ENCODE measurements around the gene CHD8. TPM values are rescaled to one million over a fixed set of nuclear protein-coding genes. Genes with fewer than 3 reads are reported as not detected.
"Not testable (repeated sequence)": the region's sequence is repeated elsewhere in the genome, so short reads cannot be mapped to it uniquely, and the experiment has no call there.

Gene CHD8
- total RNA-seq, 1 experiment from 2014 or later, result 41.0 TPM

DNA sequence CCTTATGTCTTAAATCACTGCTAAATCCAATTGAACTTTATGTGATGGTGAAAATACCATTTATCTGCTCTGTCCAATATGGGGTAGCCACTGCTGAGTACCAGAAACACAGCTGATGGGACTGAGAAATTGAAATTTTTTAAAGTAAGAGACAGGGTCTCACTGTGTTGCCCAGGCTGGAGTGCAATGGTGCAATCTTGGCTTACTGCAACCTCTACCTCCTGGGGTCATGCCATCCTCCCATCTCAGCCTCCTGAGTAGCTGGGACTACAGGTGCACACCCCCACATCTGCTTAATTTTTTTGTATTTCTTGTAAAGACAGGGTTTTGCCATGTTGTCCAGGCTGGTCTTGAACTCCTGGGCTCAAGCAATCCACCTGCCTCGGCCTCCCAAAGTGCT lies 83.1 kb downstream of the CHD8 start:
- not testable (repeated sequence) for H3K4me1 ChIP-seq (replicated peaks)
- H3K36me3 ChIP-seq, result peaks cover 78% of the 10 kb centered on the region

DNA sequence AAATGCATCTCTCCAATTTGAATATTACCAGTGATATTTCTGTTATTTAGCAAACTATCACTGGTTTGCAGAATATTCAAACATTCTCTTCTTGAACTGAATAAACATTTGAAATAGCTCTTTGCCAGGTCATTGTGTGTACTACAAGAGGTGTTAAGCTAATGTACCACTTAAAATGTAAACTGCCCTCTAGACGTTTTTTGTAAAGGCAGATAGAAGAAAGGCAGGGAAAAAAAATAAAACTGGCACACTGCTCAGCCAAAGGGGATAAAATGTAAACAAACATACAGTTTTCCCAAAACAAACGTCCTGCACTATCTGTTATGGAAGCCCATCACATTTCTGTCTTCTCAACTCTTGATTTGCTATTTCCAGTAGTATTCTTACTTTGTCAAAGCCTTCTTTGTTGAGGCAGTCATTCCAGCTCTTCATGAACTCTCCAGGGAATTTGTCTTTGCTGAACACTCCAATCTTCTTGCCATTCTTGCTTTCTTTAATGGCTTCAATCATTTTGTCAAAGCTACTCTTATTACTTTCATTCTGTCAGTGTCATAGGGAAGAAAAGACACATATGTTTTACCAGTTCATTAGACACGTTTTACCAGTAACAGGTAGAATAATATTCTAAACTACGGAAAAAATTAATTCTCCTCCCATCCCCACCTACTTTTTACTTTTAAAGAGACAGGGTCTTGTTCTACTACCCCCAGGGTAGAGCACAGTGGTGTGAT lies 85.8 kb downstream of the CHD8 start:
- no peak for DNase-seq (ENCODE audit: low read depth in 1 of 2, low spot score in 2 of 2)
- no peaks in the 10 kb centered on the region for H3K27me3 ChIP-seq (replicated peaks)
- no peaks in the 10 kb centered on the region for H3K4me1 ChIP-seq (replicated peaks)
- no peaks in the 10 kb centered on the region for H3K9me3 ChIP-seq (replicated peaks)
- no peak overlapping the region for H3K27ac ChIP-seq
- peaks cover 90% of the 10 kb centered on the region for H3K36me3 ChIP-seq
- H3K4me3 ChIP-seq, result no peak overlapping the region

More for the DNA sequence above, 83.1 kb downstream of the CHD8 start:
- not testable (repeated sequence) for H3K27ac ChIP-seq; H3K4me3 ChIP-seq; H3K27me3 ChIP-seq (replicated peaks); H3K9me3 ChIP-seq (replicated peaks); DNase-seq (ENCODE audit: low read depth in 1 of 2, low spot score in 2 of 2)

DNA sequence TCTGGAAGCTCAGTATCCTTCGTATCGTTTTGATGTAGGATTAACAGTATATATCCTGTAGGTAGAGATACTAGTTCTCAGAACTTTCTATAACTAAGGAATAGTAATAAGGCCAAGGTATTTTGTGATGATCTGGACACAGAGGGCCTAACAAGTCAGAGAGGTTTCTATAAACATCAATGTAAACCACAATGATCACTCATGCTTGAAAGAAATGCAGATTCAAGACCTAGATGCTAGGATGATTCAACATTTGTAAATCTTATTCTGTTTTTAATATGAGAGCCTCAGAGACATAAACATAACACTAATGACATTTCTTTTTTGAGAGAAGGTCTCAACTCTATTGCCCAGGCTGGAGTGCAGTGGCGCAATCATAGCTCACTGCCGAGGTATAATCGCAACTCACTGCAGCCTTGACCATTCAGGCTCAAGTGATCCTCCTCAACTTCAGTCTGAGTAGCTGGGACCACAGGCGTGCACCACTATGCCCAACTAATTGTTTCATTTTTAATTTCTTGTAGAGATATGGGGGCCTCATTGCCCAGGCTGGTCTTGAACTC lies 88.3 kb downstream of the CHD8 start:
- Histone ChIP-seq H3K9me3 (replicated peaks) (no peaks in the 10 kb centered on the region), H3K27me3 (replicated peaks) (no peaks in the 10 kb centered on the region), H3K4me1 (replicated peaks) (no peaks in the 10 kb centered on the region), H3K27ac (no peak overlapping the region), H3K36me3 (peaks cover 97% of the 10 kb centered on the region), H3K4me3 (no peak overlapping the region)
- DNase-seq (ENCODE audit: low read depth in 1 of 2, low spot score in 2 of 2), result no peak

- Histone ChIP-seq H3K27me3 (replicated peaks) (no peaks in the 10 kb centered on the region), H3K36me3 (peaks cover 90% of the 10 kb centered on the region), H3K27ac (no peak overlapping the region), H3K4me3 (no peak overlapping the region), H3K4me1 (replicated peaks) (no peaks in the 10 kb centered on the region), H3K9me3 (replicated peaks) (no peaks in the 10 kb centered on the region)
- no peak for DNase-seq (ENCODE audit: low read depth in 1 of 2, low spot score in 2 of 2)
These were observed 99.4 kb downstream of the CHD8 start for GRCh38 chr14:21356511-21356910.

GRCh38 chr14:21352587-21352986 lies 103.3 kb downstream of the CHD8 start:
- Histone ChIP-seq H3K9me3 (replicated peaks) (no peaks in the 10 kb centered on the region), H3K4me3 (no peak overlapping the region), H3K27me3 (replicated peaks) (no peaks in the 10 kb centered on the region), H3K36me3 (peaks cover 62% of the 10 kb centered on the region), H3K27ac (no peak overlapping the region), H3K4me1 (replicated peaks) (no peaks in the 10 kb centered on the region)
- DNase-seq (ENCODE audit: low read depth in 1 of 2, low spot score in 2 of 2), result no peak

- Histone ChIP-seq H3K36me3 (peaks cover 46% of the 10 kb centered on the region), H3K4me1 (replicated peaks) (no peaks in the 10 kb centered on the region), H3K27me3 (replicated peaks) (no peaks in the 10 kb centered on the region), H3K9me3 (replicated peaks) (no peaks in the 10 kb centered on the region), H3K27ac (no peak overlapping the region), H3K4me3 (no peak overlapping the region)
- DNase-seq (ENCODE audit: low read depth in 1 of 2, low spot score in 2 of 2), result no peak
These were observed 105.4 kb downstream of the CHD8 start for GRCh38 chr14:21350539-21350938.

DNA sequence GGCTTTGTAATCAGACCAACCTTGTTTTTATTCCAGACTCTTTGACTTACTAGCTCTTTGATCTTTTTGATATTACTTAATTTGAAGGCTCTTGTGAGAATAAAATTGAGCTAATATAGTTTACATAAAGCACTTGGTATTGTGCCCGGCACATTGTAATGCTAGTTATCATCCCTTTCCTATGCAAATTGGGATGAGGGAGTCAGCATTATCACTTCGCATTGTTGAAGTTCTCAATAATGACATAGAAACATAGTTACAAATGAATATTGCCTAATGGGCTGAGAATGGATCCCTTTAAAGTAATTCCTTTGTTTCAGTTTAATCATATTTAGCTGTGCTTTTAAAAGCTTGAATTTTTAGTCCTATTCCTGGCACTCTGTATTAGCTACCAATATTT lies 108.7 kb downstream of the CHD8 start:
- Histone ChIP-seq H3K4me1 (replicated peaks) (no peaks in the 10 kb centered on the region), H3K4me3 (no peak overlapping the region), H3K27me3 (replicated peaks) (0 out of 2 replicates have a peak, but pooled peaks cover 3% of the 10 kb centered on the region), H3K27ac (no peak overlapping the region), H3K36me3 (peaks cover 15% of the 10 kb centered on the region), H3K9me3 (replicated peaks) (no peaks in the 10 kb centered on the region)
- no peak for DNase-seq (ENCODE audit: low read depth in 1 of 2, low spot score in 2 of 2)

- no peaks in the 10 kb centered on the region for H3K9me3 ChIP-seq (replicated peaks)
- H3K27me3 ChIP-seq (replicated peaks), result 0 out of 2 replicates have a peak, but pooled peaks cover 3% of the 10 kb centered on the region
- no peak overlapping the region for H3K4me3 ChIP-seq
- H3K36me3 ChIP-seq, result peaks cover 11% of the 10 kb centered on the region
- no peak overlapping the region for H3K27ac ChIP-seq
- H3K4me1 ChIP-seq (replicated peaks), result no peaks in the 10 kb centered on the region
- DNase-seq (ENCODE audit: low read depth in 1 of 2, low spot score in 2 of 2), result no peak
These were observed 109.3 kb downstream of the CHD8 start for GRCh38 chr14:21346532-21347135.

DNA sequence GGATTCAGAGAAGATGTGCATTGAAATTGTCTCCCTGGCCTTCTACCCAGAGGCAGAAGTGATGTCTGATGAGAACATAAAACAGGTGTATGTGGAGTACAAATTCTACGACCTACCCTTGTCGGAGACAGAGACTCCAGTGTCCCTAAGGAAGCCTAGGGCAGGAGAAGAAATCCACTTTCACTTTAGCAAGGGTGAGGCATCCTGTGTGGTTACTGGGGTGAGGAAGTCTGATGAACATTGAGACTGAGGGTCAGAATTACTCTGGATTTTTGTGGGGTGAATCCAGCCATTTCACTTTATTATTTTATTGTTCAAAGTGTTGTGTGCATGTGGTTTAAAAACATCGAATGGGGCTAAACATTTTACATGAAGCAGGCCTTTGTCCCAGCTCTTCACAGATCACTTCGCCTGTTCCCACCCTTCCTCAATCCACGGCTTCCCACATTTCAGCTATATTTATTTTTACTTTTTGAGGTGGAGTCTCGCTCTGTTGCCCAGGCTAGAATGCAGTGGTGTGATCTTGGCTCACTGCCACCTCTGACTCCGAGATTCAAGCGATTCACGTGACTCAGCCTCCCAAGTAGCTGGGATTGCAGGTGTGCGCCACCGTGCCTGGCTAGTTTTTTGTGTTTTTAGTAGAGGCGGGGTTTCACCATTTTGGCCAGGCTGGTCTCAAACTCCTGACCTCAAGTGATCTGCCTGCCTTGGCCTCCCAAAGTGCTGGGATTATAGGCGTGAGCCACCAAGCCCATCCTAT lies 112.7 kb downstream of the CHD8 start:
- Histone ChIP-seq H3K9me3 (replicated peaks) (no peaks in the 10 kb centered on the region), H3K27ac (no peak overlapping the region), H3K4me1 (replicated peaks) (no peaks in the 10 kb centered on the region), H3K4me3 (no peak overlapping the region), H3K36me3 (no peaks in the 10 kb centered on the region), H3K27me3 (replicated peaks) (peaks cover 3% of the 10 kb centered on the region; the same call in 1 of the 2 replicates)
- no peak for DNase-seq (ENCODE audit: low read depth in 1 of 2, low spot score in 2 of 2)

Other genes starting within 250 kb of the CHD8 start
- gene HNRNPC, start 186.7 kb downstream of the CHD8 start, total RNA-seq (2014; rRNA removed; shearing (Covaris generic)), result 1,058 and 1,156 TPM in 2 replicates
- gene RPGRIP1, start 176.0 kb downstream of the CHD8 start, total RNA-seq (2014; rRNA removed; shearing (Covaris generic)), result not detected in 2 replicates
- gene SUPT16H, start 72.1 kb downstream of the CHD8 start, total RNA-seq (2014; rRNA removed; shearing (Covaris generic)), result 63.6 and 90.1 TPM in 2 replicates
- 15.4 and 28.3 TPM in 2 replicates for gene RAB2B, start 20.8 kb upstream of the CHD8 start, total RNA-seq (2014; rRNA removed; shearing (Covaris generic))
- 18.1 and 23.2 TPM in 2 replicates for gene TOX4, start 21.1 kb upstream of the CHD8 start, total RNA-seq (2014; rRNA removed; shearing (Covaris generic))
- gene METTL3, start 55.2 kb upstream of the CHD8 start, total RNA-seq (2014; rRNA removed; shearing (Covaris generic)), result 39.8 and 51.8 TPM in 2 replicates
- gene SALL2, start 70.2 kb upstream of the CHD8 start, total RNA-seq (2014; rRNA removed; shearing (Covaris generic)), result 0.09 and 0.21 TPM in 2 replicates
- gene OR10G3, start 124.0 kb upstream of the CHD8 start, total RNA-seq (2014; rRNA removed; shearing (Covaris generic)), result not detected in 2 replicates
- not detected in 2 replicates for gene OR10G2, start 178.8 kb upstream of the CHD8 start, total RNA-seq (2014; rRNA removed; shearing (Covaris generic))
- not detected in 2 replicates for gene OR4E2, start 197.7 kb upstream of the CHD8 start, total RNA-seq (2014; rRNA removed; shearing (Covaris generic))
- not detected in 2 replicates for gene OR4E1, start 217.7 kb upstream of the CHD8 start, total RNA-seq (2014; rRNA removed; shearing (Covaris generic))

All from SJSA1 (cell line).